Activated CD4-positive, CD25-positive, alpha-beta regulatory T cell (primary cell): ENCODE results near the gene CCDC38.

Experiments used
- DNase-seq, 4 experiments: peaks; one replicate each; lab custom pipeline; 2025; lab: John Stamatoyannopoulos, UW

CCDC38 gene

DNA sequence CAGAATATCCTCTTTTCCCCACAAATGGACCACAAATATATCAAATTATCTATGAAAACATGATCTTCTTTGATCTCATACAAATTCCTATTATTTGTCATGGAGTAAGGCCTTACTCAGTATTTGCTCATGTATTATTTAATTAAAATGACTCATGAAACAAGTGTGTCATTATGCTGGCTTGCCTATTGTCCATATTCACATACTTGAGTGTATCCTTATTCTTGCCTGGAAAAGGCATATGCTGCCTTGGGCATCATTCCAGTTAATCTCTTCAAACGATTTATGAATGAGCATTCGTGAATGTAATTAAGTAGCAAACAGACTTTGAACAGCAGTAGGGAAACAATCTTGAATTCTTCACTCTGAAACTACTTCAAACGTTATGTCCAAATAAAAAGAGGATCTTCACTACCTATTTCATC is 106.2 kb downstream of the CCDC38 start:
- no peak for DNase-seq

DNA sequence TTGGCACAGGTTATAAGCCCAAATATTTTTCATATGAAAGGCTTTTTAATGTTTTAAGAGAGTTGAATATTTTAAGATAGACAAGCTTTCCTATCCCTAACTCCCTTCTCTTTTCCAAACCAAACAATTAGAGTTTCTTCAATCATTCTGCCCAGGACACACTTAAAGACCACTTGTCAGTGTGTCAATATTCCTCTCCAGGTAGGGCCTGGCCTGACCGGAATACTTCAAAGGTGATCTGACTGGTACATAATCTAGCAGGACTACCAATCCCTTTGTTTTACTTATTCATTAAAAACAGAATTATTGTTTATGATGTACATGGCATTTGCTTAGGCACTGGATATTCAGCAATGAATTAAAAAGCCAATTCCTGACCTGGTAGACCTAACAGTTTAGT is 107.8 kb downstream of the CCDC38 start:
- no peak for DNase-seq

DNA sequence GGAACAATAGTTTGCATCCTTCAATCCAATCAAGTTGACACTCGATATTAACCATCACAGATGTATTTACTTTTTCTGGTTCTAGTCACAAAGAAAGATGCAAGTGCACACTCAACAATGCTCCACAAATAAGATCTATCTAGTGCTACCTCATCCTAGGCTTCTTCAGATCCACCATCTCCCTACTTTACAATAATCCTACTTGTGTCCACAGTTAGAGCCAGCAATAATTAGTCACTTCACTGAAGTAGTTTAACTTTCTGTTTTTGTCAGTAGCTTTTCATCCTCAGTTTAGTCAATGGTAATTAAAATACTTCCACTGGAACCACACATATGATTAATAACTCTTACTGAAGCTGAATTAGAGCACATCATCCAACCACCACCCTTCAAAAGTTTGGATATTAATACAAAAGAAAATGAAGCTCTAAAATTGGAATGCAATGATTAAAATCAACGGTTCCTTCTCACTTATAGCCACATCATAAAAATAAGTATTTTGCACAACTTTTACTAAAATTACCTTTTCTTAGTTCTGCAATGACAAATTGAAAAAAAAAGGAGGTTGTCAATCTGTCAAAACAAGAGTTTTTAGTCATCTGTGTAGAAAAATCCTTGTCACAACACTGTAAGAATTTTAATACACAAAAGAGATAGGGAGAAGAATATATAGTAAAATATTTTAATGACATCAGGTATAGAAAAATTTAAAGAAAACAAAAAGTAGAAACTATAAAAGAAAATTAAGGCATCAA is 111.9 kb downstream of the CCDC38 start:
- no peak for DNase-seq

DNA sequence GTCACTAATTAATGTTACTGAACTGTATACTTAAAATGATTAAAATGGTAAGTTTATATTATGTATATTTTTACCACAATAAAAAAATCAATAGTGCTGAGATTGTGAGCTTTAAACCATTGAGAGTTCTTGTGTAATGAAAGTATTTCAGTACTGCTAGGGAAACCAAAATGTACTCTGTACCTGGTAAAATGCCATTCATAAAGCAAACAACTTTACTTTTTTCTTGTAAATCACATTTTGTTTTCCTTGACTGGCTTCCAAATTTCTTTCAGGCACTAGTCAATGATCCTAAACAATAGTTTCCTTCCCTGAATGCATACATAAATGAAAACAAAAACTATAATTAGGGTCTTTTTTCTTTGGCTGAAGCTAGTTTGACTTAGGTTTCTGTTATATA is 113.0 kb downstream of the CCDC38 start:
- no peak for DNase-seq

DNA sequence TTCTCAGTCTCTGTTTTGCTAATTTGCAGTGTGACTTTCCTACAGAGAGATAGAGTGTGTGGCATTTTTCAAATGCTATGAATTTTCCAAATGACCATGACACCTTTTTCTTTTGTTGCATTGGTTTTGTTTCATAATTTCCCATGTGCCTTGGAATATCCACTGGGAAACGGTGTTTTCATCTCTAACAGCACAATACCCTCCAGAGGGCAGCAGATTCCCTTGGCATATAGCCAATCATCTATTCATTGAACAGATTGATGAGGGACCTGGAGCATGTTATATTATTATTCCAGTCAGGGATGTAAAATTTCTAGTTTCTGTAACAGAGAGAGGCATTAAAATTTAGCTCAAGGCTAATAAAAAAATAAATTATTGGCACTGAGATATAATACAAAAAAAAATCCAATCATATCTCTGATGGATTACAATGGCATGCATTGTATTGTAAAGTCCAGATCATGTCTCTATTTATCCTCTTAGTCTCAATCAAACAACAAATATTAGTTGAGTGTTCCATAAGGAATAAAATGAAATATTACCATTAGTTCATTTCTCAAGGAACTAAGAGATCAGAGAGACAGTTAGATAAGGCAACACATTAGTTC is 122.2 kb downstream of the CCDC38 start:
- DNase-seq: no peak
